A673 (cell line): Measurements from ENCODE around the gene OR2M3. TPM values are rescaled to one million over a fixed set of nuclear protein-coding genes. Genes with fewer than 3 reads are reported as not detected.

Experiments used
- BruUV-seq: library from RNA; stranded (reverse); fragments of 400-500 nt; replicated peaks from 2 replicates; lab custom pipeline; 2021; lab: Mats Ljungman, UMichigan
- CTCF ChIA-PET: fragments of 300-600 bp; sonication (Branson Sonifier 250); formaldehyde crosslinking; loops from one replicate; lab custom pipeline; 2022; ENCODE audit warnings: antibody characterized with exemption; lab: Charles Lee
- POLR2A ChIA-PET: fragments of 300-600 bp; sonication (Branson Sonifier 250); formaldehyde crosslinking; loops from one replicate; lab custom pipeline; 2022; ENCODE audit warnings: antibody characterized with exemption; ENCODE audit not compliant: low non-redundant PET; lab: Charles Lee
- DNase-seq: peaks from one replicate; pipeline ENCODE4 v3.0.0-alpha.2; 2015; ENCODE audit warnings: low spot score
- H3K27ac ChIP-seq: fragments of 200-600 bp; sonication (generic); 2 replicates; pipeline ENCODE4 v1.5.1; 2016; ENCODE audit warnings: mixed run types, low read depth, mild to moderate bottlenecking, mixed read lengths, antibody characterized with exemption, low read length; ENCODE audit not compliant: poor library complexity, severe bottlenecking
- H3K27me3 ChIP-seq: fragments of 200-600 bp; sonication (generic); replicated peaks from 2 replicates; pipeline ENCODE4 v1.6.1; 2017; ENCODE audit warnings: mixed run types, low read depth, mild to moderate bottlenecking, mixed read lengths, antibody characterized with exemption, low read length; ENCODE audit not compliant: insufficient read depth, poor library complexity
- H3K36me3 ChIP-seq: fragments of 200-600 bp; sonication (generic); 2 replicates; pipeline ENCODE4 v1.6.1; 2016; ENCODE audit warnings: mixed run types, mild to moderate bottlenecking, mixed read lengths, antibody characterized with exemption, low read length; ENCODE audit not compliant: insufficient read depth, poor library complexity, severe bottlenecking
- H3K4me1 ChIP-seq: fragments of 200-600 bp; sonication (generic); 2 replicates; pipeline ENCODE4 v1.6.1; 2017; ENCODE audit warnings: mixed run types, mild to moderate bottlenecking, mixed read lengths, antibody characterized with exemption, low read length; ENCODE audit not compliant: insufficient read depth, poor library complexity, severe bottlenecking
- H3K4me3 ChIP-seq: fragments of 200-600 bp; sonication (generic); 2 replicates; pipeline ENCODE4 v1.5.1; 2016; ENCODE audit warnings: low read depth, mixed run types, mild to moderate bottlenecking, mixed read lengths, low read length; ENCODE audit not compliant: poor library complexity, severe bottlenecking
- H3K9me3 ChIP-seq: fragments of 200-600 bp; sonication (generic); 2 replicates; pipeline ENCODE4 v1.6.1; 2016; ENCODE audit warnings: mixed run types, low read depth, mild to moderate bottlenecking, mixed read lengths, antibody characterized with exemption, low read length; ENCODE audit not compliant: poor library complexity, severe bottlenecking
- EZH2 ChIP-seq: fragments of 200-600 bp; sonication (generic); IDR thresholded peaks from 2 replicates; pipeline ENCODE4 v1.6.1; 2017; ENCODE audit warnings: borderline replicate concordance, low read depth, mild to moderate bottlenecking, mixed read lengths, antibody characterized with exemption, low read length; ENCODE audit not compliant: poor library complexity, severe bottlenecking
- intact Hi-C: fragments of 100-400 bp; cut with micrococcal nuclease; formaldehyde crosslinking; loops from one replicate; pipeline ENCODE4 v1.10.0; 2022; ENCODE audit not compliant: unreplicated experiment
- total RNA-seq: library from RNA; stranded (reverse); gene quantifications from 2 replicates; pipeline ENCODE4 v1.2.3, GENCODE V29; 2021
- TF ChIP-seq, protein P1 (sequence below): fragments of 300-800, 200-600 bp; sonication (generic); conservative IDR thresholded peaks from 2 replicates; pipeline ENCODE4 v1.5.1; 2017; ENCODE audit warnings: low read depth, mild to moderate bottlenecking, antibody characterized with exemption, low read length, moderate library complexity, mixed read lengths

The OR2M3 gene
- total RNA-seq, 1 experiment from 2014 or later, result 0.19 TPM

DNA sequence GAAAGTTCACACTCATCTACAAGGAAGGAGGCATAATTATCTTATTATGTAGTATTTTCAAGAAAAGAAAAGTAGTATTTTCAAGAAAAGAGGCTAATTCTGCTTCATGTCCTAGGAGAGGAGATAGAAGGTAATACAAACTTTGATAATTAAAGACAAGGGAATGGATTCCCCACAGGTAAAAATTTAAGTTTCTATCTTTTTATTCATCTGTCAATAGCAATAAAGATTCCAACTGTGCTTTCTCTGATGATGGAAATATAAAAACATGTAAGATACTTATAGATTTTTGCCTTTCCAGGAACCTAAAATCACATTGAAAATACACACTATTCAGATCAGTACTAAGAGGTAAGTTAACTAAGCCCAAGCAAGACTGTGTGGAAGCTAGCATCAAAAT lies 22.5 kb upstream of the OR2M3 start, which contains the start of gene OR2M2:
Gene OR2M2, plus strand, starts transcription at position 301 of the 400 bp plus-strand sequence. CDS start 5,165 bp downstream, outside the sequence.
- TF ChIP-seq, protein P1, sequence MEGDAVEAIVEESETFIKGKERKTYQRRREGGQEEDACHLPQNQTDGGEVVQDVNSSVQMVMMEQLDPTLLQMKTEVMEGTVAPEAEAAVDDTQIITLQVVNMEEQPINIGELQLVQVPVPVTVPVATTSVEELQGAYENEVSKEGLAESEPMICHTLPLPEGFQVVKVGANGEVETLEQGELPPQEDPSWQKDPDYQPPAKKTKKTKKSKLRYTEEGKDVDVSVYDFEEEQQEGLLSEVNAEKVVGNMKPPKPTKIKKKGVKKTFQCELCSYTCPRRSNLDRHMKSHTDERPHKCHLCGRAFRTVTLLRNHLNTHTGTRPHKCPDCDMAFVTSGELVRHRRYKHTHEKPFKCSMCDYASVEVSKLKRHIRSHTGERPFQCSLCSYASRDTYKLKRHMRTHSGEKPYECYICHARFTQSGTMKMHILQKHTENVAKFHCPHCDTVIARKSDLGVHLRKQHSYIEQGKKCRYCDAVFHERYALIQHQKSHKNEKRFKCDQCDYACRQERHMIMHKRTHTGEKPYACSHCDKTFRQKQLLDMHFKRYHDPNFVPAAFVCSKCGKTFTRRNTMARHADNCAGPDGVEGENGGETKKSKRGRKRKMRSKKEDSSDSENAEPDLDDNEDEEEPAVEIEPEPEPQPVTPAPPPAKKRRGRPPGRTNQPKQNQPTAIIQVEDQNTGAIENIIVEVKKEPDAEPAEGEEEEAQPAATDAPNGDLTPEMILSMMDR, result no peak
- TF ChIP-seq EZH2, result no peak
- H3K4me3 ChIP-seq, result no peak within 1 kb of the TSS
- H3K4me1 ChIP-seq, result no peaks in the 10 kb centered on the region
- no peak for DNase-seq
- H3K27me3 ChIP-seq, result no peaks in the 10 kb centered on the region
- H3K9me3 ChIP-seq, result peaks cover 6% of the 10 kb centered on the region
- CTCF ChIA-PET, result no interaction called here
- no TSS peak for BruUV-seq
- no peaks in the 10 kb centered on the region for H3K36me3 ChIP-seq
- intact Hi-C loops, result no loop called here
- no peak within 1 kb of the TSS for H3K27ac ChIP-seq
- POLR2A ChIA-PET, result no interaction called here

DNA sequence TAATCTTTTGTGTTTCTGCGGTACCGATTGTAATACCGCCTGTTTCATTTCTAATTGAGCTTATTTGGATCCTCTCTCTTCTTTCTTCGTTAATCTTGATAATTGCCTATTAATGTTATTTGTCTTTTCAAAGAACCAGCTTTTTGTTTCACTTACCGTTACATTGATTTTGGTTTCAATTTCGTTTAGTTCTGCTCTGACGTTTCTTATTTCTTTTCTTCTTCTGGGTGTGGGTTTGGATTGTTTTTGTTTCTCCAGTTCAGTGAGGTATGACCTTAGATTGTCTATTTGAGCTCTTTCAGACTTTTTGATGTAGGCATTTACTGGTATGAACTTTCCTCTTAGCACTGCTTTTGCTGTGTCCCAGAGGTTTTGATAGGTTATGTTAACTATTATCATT lies 13.1 kb upstream of the OR2M3 start:
- TF ChIP-seq EZH2, result no peak
- TF ChIP-seq, protein P1, result no peak
- Histone ChIP-seq H3K27me3 (no peaks in the 10 kb centered on the region), H3K4me3 (no peak overlapping the region), H3K27ac (no peak overlapping the region), H3K9me3 (peaks cover 16% of the 10 kb centered on the region), H3K4me1 (no peaks in the 10 kb centered on the region), H3K36me3 (no peaks in the 10 kb centered on the region)
- ChIA-PET POLR2A (no interaction called here), CTCF (no interaction called here)
- no peak for DNase-seq
- no TSS peak for BruUV-seq
- intact Hi-C loops, result no loop called here

DNA sequence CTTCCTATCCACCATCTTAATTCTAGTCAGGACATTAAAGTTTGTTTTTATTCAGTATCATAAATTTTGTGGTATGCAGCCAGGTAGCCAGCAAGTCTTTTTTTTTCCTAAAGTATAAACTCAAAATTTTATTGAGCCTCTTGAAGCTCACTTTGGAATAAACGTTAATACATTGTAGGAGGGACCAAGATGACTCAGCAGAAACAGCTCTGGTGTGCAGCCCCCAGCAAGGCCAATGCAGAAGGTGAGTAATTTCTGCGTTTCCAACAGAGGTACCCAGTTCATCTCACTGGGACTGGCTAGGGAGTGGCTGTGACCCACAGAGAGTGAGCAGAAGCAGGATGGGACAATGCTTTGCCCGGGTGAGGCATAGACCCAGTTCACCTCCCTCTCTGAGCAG lies 9.7 kb upstream of the OR2M3 start:
- TF ChIP-seq, protein P1, result no peak
- no peak for TF ChIP-seq EZH2
- H3K4me1 ChIP-seq, result no peaks in the 10 kb centered on the region
- CTCF ChIA-PET, result no interaction called here
- H3K27me3 ChIP-seq, result no peaks in the 10 kb centered on the region
- no peak for DNase-seq
- H3K4me3 ChIP-seq, result no peak overlapping the region
- no peak overlapping the region for H3K27ac ChIP-seq
- H3K36me3 ChIP-seq, result no peaks in the 10 kb centered on the region
- BruUV-seq, result no TSS peak
- POLR2A ChIA-PET, result no interaction called here
- intact Hi-C loops, result no loop called here
- H3K9me3 ChIP-seq, result peaks cover 18% of the 10 kb centered on the region
